HL-60/S4 treated with retinoic acid at 250 ng/mL for 4 days and 3 days (cell line): ENCODE results near the gene CHTF18.
"Not testable (repeated sequence)": the region's sequence is repeated elsewhere in the genome, so short reads cannot be mapped to it uniquely, and the experiment has no call there.

Experiments used
- in situ Hi-C: fragments of 300-500 bp; cut with MboI; formaldehyde crosslinking; loops from 2 replicates; pipeline ENCODE4 v1.7.0; 2022; ENCODE audit warnings: low sequenced_read_pairs

The CHTF18 gene

DNA sequence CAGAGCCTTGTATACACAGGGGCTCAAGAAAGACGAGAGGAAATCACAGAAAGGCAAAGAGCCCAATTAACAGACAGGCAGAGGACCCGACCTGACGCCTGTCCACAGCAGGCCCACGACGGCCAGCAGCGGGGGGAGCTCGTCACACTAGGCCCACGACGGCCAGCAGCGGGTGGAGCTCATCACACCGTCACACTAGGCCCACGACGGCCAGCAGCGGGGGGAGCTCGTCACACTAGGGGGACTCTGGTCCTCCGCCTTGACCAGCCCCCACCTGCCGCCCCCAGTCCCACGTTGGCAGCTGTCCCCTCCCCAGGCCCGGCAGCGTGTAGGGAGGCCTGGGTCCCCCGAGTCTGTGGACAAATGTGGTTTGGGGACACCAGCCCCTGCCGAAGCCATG, 35.8 kb downstream of the CHTF18 start:
- in situ Hi-C loops: no loop called here

GRCh38 chr16:824601-825000, 36.2 kb downstream of the CHTF18 start:
- in situ Hi-C loops: no loop called here

GRCh38 chr16:825341-826061, 37.1 kb downstream of the CHTF18 start:
- in situ Hi-C loops: no loop called here

DNA sequence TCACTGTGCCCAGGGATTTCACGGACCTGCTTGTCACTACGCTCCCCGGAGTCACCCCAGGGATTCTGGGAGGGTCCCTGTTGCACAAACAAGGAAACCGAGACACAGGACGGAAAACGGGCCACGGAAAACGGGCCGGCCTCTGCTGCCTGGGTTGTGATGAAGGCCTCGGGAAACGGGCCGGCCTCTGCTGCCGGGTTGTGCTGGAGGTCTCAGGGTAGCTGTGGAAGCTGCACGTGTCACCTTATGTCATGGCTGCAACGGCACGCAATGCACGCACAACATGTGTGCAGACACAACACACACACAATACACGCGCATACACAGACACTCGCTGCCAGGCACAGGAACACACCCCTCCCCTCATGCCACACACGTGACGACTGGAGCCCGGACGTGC, 39.1 kb downstream of the CHTF18 start:
- in situ Hi-C loops: no loop called here

GRCh38 chr16:828891-829290, 40.5 kb downstream of the CHTF18 start:
- in situ Hi-C loops: no loop called here

- in situ Hi-C loops: no loop called here
Observed at GRCh38 chr16:830107-830870, 41.9 kb downstream of the CHTF18 start.

DNA sequence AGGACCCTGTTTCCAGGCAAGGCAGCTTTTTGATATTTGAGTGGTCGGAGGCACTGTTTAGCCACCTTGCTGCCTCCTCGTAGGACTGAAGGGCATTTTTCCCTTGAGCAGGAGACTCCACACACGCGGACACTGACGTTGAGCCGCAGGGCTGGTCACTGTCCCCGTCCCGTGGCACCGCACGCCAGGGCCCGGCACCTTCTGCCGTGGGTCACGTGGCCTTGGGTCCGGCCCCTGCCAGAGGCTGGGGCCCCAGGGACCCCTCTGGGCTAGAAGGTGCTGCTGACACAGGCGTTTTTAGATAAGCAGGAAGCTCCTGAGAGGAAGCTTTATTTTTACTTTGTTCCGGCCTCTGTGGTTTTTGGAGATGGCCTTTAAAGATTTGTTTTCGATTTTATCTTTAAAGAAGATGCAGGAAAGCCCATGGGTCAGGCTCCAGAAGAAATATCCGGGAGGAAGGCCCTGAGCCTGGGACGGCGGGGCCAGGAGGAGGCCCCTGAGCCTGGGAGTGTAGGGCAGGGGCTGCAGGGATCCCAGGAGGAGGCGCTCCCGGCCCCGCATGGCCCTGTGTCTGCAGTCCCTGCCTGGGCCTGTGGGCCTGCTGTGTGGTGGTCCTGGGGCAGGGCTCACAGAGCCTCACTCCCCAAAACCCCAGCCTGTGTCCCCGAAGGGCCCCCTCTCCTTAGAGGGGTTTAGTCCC, 42.6 kb downstream of the CHTF18 start:
- in situ Hi-C loops: no loop called here

DNA sequence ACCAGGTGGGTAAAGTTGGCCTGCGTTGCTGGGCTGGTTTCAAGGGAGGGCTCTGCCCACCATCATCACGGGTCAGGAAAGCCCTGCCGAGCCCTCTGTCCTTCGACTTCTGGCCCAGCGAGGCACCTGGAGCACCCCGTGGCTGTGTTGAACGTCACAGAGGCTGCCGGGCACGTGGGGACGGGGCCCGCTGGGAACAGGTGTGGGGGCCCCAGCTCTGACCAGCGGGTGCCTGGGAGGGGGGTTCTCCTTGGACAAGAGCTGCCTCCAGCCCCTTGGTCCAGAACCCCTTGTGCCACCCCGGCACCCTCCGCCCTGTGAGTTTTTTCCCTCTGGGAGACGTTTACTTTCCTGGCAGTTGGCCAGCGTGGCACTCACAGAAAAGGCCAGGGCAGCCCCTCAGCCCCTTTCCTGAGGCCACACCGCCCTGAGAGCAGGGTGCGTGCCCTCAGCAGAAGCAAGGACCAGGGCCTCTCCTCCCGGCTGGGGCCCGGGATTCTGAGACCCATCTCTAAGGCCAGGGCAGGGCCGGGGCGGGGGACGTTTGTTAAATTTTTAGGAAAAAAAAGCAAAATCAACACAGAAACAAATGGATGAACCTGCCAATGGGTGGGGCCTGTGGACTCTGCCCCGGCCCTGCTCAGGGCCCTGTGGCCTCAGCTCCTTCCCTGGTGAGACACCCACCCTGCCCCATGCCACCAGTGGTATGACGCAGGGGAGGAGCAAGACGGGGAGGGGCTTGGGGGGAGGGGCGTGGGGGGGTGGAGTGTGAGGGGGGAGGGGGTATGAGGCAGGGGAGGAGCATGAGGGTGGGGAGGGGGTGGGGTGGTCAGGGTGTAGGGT, 43.4 kb downstream of the CHTF18 start:
- in situ Hi-C loops: no loop called here

GRCh38 chr16:832652-833336, 44.4 kb downstream of the CHTF18 start:
- in situ Hi-C loops: no loop called here

- in situ Hi-C loops: no loop called here
Observed at GRCh38 chr16:833411-833810, 45.0 kb downstream of the CHTF18 start.

DNA sequence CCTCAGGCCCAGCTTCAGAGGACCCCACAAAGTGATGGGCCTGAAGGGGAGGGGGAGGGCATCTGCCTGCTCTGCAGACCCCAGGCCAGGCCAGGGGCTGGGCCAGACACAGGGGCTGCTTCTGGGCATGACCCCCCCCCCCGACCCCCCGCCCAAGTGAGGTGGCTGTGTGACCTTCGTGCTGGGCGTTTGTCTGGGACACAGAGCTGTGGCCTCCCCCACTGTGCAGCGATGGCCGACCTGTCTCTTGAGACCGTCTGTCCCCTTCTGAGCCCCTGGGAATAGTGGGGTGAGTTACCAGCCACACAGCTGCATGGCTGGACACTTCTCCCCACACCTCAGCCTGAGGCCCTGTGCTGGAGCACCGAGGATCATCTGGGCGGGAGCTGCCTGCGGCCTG, 47.0 kb downstream of the CHTF18 start:
- in situ Hi-C loops: no loop called here

- in situ Hi-C loops: no loop called here
Observed at GRCh38 chr16:836221-836620, 47.8 kb downstream of the CHTF18 start.

DNA sequence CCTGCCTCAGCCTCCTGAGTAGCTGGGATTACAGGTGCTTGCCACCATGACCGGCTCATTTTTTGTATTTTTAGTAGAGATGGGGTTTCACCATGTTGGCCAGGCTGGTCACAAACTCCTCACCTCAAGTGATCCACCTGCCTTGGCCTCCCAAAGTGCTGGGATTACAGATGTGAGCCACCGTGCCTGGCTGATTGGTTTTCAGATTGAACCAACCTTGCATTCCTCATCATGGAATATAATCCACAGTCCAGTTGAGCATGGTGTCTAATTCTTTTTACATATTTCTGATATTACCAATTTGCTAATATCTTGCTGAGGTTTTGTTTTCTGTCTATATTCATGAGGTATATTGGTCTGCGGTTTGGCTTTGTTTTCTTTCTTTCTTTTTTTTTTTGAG, 48.4 kb downstream of the CHTF18 start:
- in situ Hi-C loops: not testable (repeated sequence)

GRCh38 chr16:838741-839140, 50.3 kb downstream of the CHTF18 start:
- in situ Hi-C loops: no loop called here

- in situ Hi-C loops: no loop called here
Observed at GRCh38 chr16:839643-840408, 51.4 kb downstream of the CHTF18 start.

DNA sequence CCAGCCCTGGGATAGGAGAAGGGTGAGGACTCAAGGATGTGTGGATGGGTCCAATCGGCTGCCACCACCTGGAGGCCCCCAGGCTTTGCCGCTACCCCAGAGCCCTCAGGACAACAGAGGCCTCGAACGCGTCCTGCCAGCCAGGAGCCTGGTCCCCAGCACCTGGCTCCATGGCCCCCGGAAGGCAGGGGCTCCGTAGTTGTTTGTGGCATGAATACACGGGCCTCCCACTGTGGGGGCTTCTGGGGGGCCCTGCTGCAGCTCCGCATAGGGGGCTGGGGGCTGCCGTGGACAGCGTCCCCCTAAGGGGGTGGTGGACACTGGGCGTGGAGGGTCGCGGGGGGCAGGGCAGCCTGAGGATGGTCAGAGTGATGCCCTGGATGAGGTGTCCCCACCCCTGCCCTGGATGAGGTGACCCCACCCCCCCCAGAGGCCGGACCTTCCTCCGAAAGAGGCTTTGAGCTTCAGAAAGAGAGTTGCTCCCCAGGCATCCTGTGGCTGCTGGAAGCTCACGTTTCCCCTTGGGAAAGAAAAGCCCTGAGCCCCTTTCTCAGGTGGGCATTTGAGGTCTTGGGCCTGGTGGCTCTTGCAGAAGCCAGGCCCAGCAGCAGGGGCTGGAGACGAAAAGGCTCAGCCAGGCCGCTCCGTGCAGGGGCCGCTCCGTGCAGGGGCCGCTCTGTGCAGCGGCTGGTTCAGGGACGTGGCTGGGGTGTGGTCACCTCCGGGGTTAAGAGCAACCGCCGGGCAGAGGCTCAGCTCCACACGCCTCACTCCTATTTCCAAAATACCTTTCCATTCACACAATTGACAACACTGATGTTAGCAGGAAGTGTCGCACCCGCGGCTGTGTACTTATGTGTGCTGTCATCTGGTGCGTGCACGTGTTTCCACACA, 52.4 kb downstream of the CHTF18 start:
- in situ Hi-C loops: no loop called here

- in situ Hi-C loops: no loop called here
Observed at GRCh38 chr16:841455-842060, 53.1 kb downstream of the CHTF18 start.

GRCh38 chr16:842061-842476, 53.6 kb downstream of the CHTF18 start:
- in situ Hi-C loops: no loop called here
